K562 (cell line): Measurements from ENCODE around the gene CFAP58. TPM values are rescaled to one million over a fixed set of nuclear protein-coding genes. Genes with fewer than 3 reads are reported as not detected.

ENCODE experiments used
- CHAMP1 ChIP-seq: fragments of 450-650 bp; IDR thresholded peaks from 2 replicates; pipeline ENCODE4 v1.6.1; 2016; ENCODE audit warnings: mild to moderate bottlenecking
- CTCFL ChIP-seq: IDR thresholded peaks from 2 replicates; pipeline ENCODE4 v1.6.1; 2011; ENCODE audit warnings: borderline replicate concordance, low read depth, mild to moderate bottlenecking, moderate library complexity, low read length; ENCODE audit not compliant: insufficient read depth, poor library complexity, severe bottlenecking
- ESRRA ChIP-seq: fragments of 450-650 bp; IDR thresholded peaks from 2 replicates; pipeline ENCODE4 v1.6.1; 2014; ENCODE audit warnings: low read depth, mild to moderate bottlenecking, moderate library complexity, borderline replicate concordance
- FOXA3 ChIP-seq, 2 experiments: fragments of 450-650 bp in 1 of 2; sonication (generic) in 1 of 2; formaldehyde crosslinking; IDR thresholded peaks in 1 of 2; conservative IDR thresholded peaks in 1 of 2; 2 replicates each; pipeline versions ENCODE4 v1.4.0 to v1.8.0; 2020 to 2022; ENCODE audit warnings: mild to moderate bottlenecking in 2 of 2, missing genetic modification reagents in 1 of 2
- FOXK2 ChIP-seq, 2 experiments: fragments of 450-650 bp; IDR thresholded peaks in 1 of 2; conservative IDR thresholded peaks in 1 of 2; 2 replicates each; pipeline ENCODE4 v1.6.1; 2016; ENCODE audit warnings: low read depth in 2 of 2, mild to moderate bottlenecking in 1 of 2
- HCFC1 ChIP-seq: IDR thresholded peaks from 2 replicates; pipeline ENCODE4 v1.6.1; 2012; ENCODE audit warnings: low read depth, low read length, improper control_type of control experiment
- MCM7 ChIP-seq, 2 experiments: fragments of 450-650 bp; IDR thresholded peaks; 2 replicates each; pipeline ENCODE4 v1.6.1; 2016 to 2018
- MTA1 ChIP-seq: fragments of 450-650 bp; IDR thresholded peaks from 2 replicates; pipeline ENCODE4 v1.6.1; 2017; ENCODE audit warnings: borderline replicate concordance
- MYBL2 ChIP-seq, 2 experiments: fragments of 450-650 bp in 1 of 2; sonication (generic) in 1 of 2; formaldehyde crosslinking in 1 of 2; IDR thresholded peaks; 2 replicates each; pipeline versions ENCODE4 v1.6.1 to v1.8.1; 2017 to 2022; ENCODE audit warnings: borderline replicate concordance in 1 of 2, inconsistent platforms in 1 of 2, low read depth in 1 of 2, mild to moderate bottlenecking in 1 of 2, missing genetic modification reagents in 1 of 2, moderate library complexity in 1 of 2
- PTRF ChIP-seq: fragments of 450-650 bp; IDR thresholded peaks from 2 replicates; pipeline ENCODE4 v1.6.1; 2016; ENCODE audit warnings: mild to moderate bottlenecking, missing genetic modification characterization, missing compliant biosample characterization
- SMARCA4 ChIP-seq: fragments of 450-650 bp; IDR thresholded peaks from 2 replicates; pipeline ENCODE4 v1.6.1; 2016
- SOX6 ChIP-seq: fragments of 450-650 bp; IDR thresholded peaks from 2 replicates; pipeline ENCODE4 v1.6.1; 2014; ENCODE audit warnings: mild to moderate bottlenecking
- TRIM24 ChIP-seq, 2 experiments: fragments of 450-650 bp; IDR thresholded peaks; 2 replicates each; pipeline ENCODE4 v1.6.1; 2016
- ZBTB5 ChIP-seq: fragments of 450-650 bp; IDR thresholded peaks from 2 replicates; pipeline ENCODE4 v1.6.1; 2017; ENCODE audit warnings: antibody characterized with exemption
- ZNF232 ChIP-seq: sonication (generic); formaldehyde crosslinking; IDR thresholded peaks from 2 replicates; pipeline ENCODE4 v1.8.0; 2022; ENCODE audit warnings: mild to moderate bottlenecking, missing genetic modification reagents
- ZNF592 ChIP-seq: fragments of 450-650 bp; IDR thresholded peaks from 2 replicates; pipeline ENCODE4 v1.6.1; 2017; ENCODE audit warnings: antibody characterized with exemption, mild to moderate bottlenecking
- ZNF707 ChIP-seq: fragments of 250-450 bp; sonication (Bioruptor Pico); conservative IDR thresholded peaks from 2 replicates; pipeline ENCODE4 v1.8.0; 2022; ENCODE audit warnings: inconsistent platforms, mild to moderate bottlenecking, moderate library complexity
- polyA plus RNA-seq, 8 experiments: library from polyadenylated mRNA; depleted of rRNA in 4 of 8; stranded (reverse) in 5 of 8; unstranded in 3 of 8; fragments of >200 nt; fragmentation: Nextera tagmentation in 2 of 8; fragmentation: Illumina TruSeq in 1 of 8; extraction: Ambion mirVana in 2 of 8; extraction: Trizol in 1 of 8; gene quantifications; 2 replicates each; pipeline versions ENCODE4 v1.2.1 to v1.2.3, GENCODE V29; 2011 to 2014; ENCODE audit warnings: inconsistent platforms in 1 of 8, missing spikeins in 1 of 8
- total RNA-seq, 7 experiments: library from RNA; depleted of rRNA in 6 of 7; stranded (reverse); fragments of >200 nt in 6 of 7; fragmentation: Illumina TruSeq in 2 of 7; extraction: Trizol in 2 of 7; gene quantifications; 2 replicates each; pipeline versions ENCODE4 v1.2.1 to v1.2.3, GENCODE V29; 2011 to 2021; ENCODE audit warnings: low replicate concordance in 1 of 7

The CFAP58 gene
- total and polyA plus RNA-seq, 9 of the 15 experiments (the other 6 are each of a cell fraction or from before 2014, with no cell fraction given) = 0.08 to 2.0 (median 0.71) TPM

- TF ChIP-seq FOXA3 (CRISPR knock-in tag; conservative IDR thresholded peaks at IDR 0.05 in 1 of 2, IDR thresholded peaks at IDR 0.05 in 1 of 2) (no peak), MTA1 (peak; percentile 66; the same call in 1 of the 2 replicates), ESRRA (no peak), FOXK2 (conservative IDR thresholded peaks at IDR 0.05 in 1 of 2, IDR thresholded peaks at IDR 0.05 in 1 of 2; ENCODE audit: low read depth in 2 of 2) (0 out of 4 replicates have a peak, but pooled peaks of 1 of the 2 experiments have one; percentile 9), MYBL2 (IDR thresholded peaks at IDR 0.05; ENCODE audit: low read depth) (no peak), MYBL2 (CRISPR knock-in tag; IDR thresholded peaks at IDR 0.05; ENCODE audit: borderline replicate concordance) (no peak), ZNF232 (CRISPR knock-in tag) (no peak), CHAMP1 (no peak), TRIM24 (IDR thresholded peaks at IDR 0.05) (peak; percentile 52 to 68; a peak in 3 of 4 replicates), SOX6 (peak; percentile 74; the same call in 1 of the 2 replicates), CTCFL (no peak), PTRF (tag) (no peak), MCM7 (IDR thresholded peaks at IDR 0.05) (no peak), ZBTB5 (no peak), ZNF592 (0 out of 2 replicates have a peak, but pooled peaks have one; percentile 42), SMARCA4 (peak; percentile 44; the same call in 1 of the 2 replicates), HCFC1 (no peak), ZNF707 (CRISPR knock-in tag) (no peak)
Measured at GRCh38 chr10:104349623-104350126, 4.0 kb upstream of the CFAP58 start (continued).
